Thyroid gland (tissue), 4 donors: ENCODE measurements around the gene SLC9A4. TPM values are rescaled to one million over a fixed set of nuclear protein-coding genes. Genes with fewer than 3 reads are reported as not detected.

Experiments used
- DNase-seq, 2 donors: peaks; one replicate each; pipeline ENCODE4 v3.0.0-alpha.2; 2019
- H3K27ac ChIP-seq, 3 donors: fragments of 200-600 bp; sonication (generic); 1 replicate in 2 of 3; 2 replicates in 1 of 3; pipeline ENCODE4 v1.5.1; 2016 to 2019; ENCODE audit warnings: mild to moderate bottlenecking in 1 of 3, moderate library complexity in 1 of 3
- H3K27me3 ChIP-seq: fragments of 200-600 bp; sonication (generic); one replicate; pipeline ENCODE4 v1.5.1; 2019
- H3K36me3 ChIP-seq, 2 donors: fragments of 200-600 bp; sonication (generic); one replicate each; pipeline ENCODE4 v1.5.1; 2016 to 2019
- H3K4me1 ChIP-seq, 2 donors: fragments of 200-600 bp; sonication (generic); one replicate each; pipeline ENCODE4 v1.5.1; 2017 to 2019
- H3K4me3 ChIP-seq, 3 donors: fragments of 200-600 bp; sonication (generic); replicated peaks in 1 of 3; 1 replicate in 2 of 3; 2 replicates in 1 of 3; pipeline ENCODE4 v1.5.1; 2016; ENCODE audit warnings: mild to moderate bottlenecking in 1 of 3
- H3K9me3 ChIP-seq: fragments of 200-600 bp; sonication (generic); one replicate; pipeline ENCODE4 v1.5.1; 2017
- CTCF ChIP-seq, 6 experiments: fragments of 200-600 bp in 3 of 6; fragments of 450-650 bp in 3 of 6; sonication (generic) in 3 of 6; IDR thresholded peaks; one replicate each; pipeline ENCODE4 v1.5.1; 2016 to 2019; ENCODE audit warnings: antibody characterized with exemption in 6 of 6, mild to moderate bottlenecking in 2 of 6, inconsistent platforms in 1 of 6, moderate library complexity in 1 of 6
- POLR2A ChIP-seq, 2 donors: fragments of 450-650 bp; IDR thresholded peaks; one replicate each; pipeline ENCODE4 v1.6.1; 2017; ENCODE audit warnings: antibody characterized with exemption in 2 of 2, mild to moderate bottlenecking in 2 of 2, moderate library complexity in 1 of 2
- WGBS, 2 donors: methylation state at CpG; one replicate each; pipeline ENCODE4 v1.1.5; 2017; 5-methylcytosine and 5-hydroxymethylcytosine counted together
- intact Hi-C: fragments of 100-400 bp; cut with DNase I; formaldehyde crosslinking; loops from one replicate; pipeline ENCODE4 v1.15.1; 2023
- total RNA-seq, 4 donors: library from RNA; depleted of rRNA; stranded (reverse); fragments of >200 nt; gene quantifications; one replicate each; pipeline ENCODE4 v1.2.3, GENCODE V29; 2016

Gene SLC9A4
- total RNA-seq, 4 donors from 2014 or later = not detected

GRCh38 chr2:102509749-102510148, 36.7 kb downstream of the SLC9A4 start:
- Histone ChIP-seq H3K27ac (no peak overlapping the region), H3K9me3 (no peaks in the 10 kb centered on the region), H3K4me1 (no peaks in the 10 kb centered on the region), H3K36me3 (no peaks in the 10 kb centered on the region), H3K27me3 (no peaks in the 10 kb centered on the region), H3K4me3 (no peak overlapping the region)
- intact Hi-C loops = no loop called here
- 73 to 85% methylated on average over 2 of the region's 2 CpGs for WGBS, 2 donors
- no peak for DNase-seq
- no peak for TF ChIP-seq POLR2A (IDR thresholded peaks at IDR 0.05)
- no peak for TF ChIP-seq CTCF (IDR thresholded peaks at IDR 0.05)

GRCh38 chr2:102510791-102511575, 38.0 kb downstream of the SLC9A4 start:
- Histone ChIP-seq H3K4me3 (no peak overlapping the region), H3K9me3 (no peaks in the 10 kb centered on the region), H3K27ac (no peak overlapping the region), H3K4me1 (no peaks in the 10 kb centered on the region), H3K36me3 (no peaks in the 10 kb centered on the region), H3K27me3 (no peaks in the 10 kb centered on the region)
- WGBS, 2 donors = 81 to 91% methylated on average over 2 of the region's 2 CpGs
- TF ChIP-seq POLR2A (IDR thresholded peaks at IDR 0.05) = no peak
- TF ChIP-seq CTCF (IDR thresholded peaks at IDR 0.05) = no peak
- no peak for DNase-seq
- intact Hi-C loops = no loop called here

GRCh38 chr2:102512161-102512560, 39.1 kb downstream of the SLC9A4 start:
- Histone ChIP-seq H3K36me3 (no peaks in the 10 kb centered on the region), H3K27ac (no peak overlapping the region), H3K4me3 (no peak overlapping the region), H3K27me3 (no peaks in the 10 kb centered on the region), H3K9me3 (no peaks in the 10 kb centered on the region), H3K4me1 (no peaks in the 10 kb centered on the region)
- intact Hi-C loops = no loop called here
- DNase-seq = no peak
- WGBS, 2 donors = 87 to 91% methylated on average over 4 of the region's 4 CpGs
- TF ChIP-seq CTCF (IDR thresholded peaks at IDR 0.05) (no peak), POLR2A (IDR thresholded peaks at IDR 0.05) (no peak)

GRCh38 chr2:102513355-102513939, 40.4 kb downstream of the SLC9A4 start:
- no peak for TF ChIP-seq POLR2A (IDR thresholded peaks at IDR 0.05)
- no peak for TF ChIP-seq CTCF (IDR thresholded peaks at IDR 0.05)
- Histone ChIP-seq H3K9me3 (no peaks in the 10 kb centered on the region), H3K27me3 (no peaks in the 10 kb centered on the region), H3K27ac (no peak overlapping the region), H3K4me3 (no peak overlapping the region), H3K4me1 (no peaks in the 10 kb centered on the region), H3K36me3 (no peaks in the 10 kb centered on the region)
- 94 to 97% methylated on average over 11 of the region's 11 CpGs for WGBS, 2 donors
- intact Hi-C loops = no loop called here
- DNase-seq = no peak

GRCh38 chr2:102514061-102514785, 41.2 kb downstream of the SLC9A4 start:
- 82 to 88% methylated on average over 7 of the region's 7 CpGs for WGBS, 2 donors
- Histone ChIP-seq H3K27ac (no peak overlapping the region), H3K27me3 (no peaks in the 10 kb centered on the region), H3K4me3 (no peak overlapping the region), H3K36me3 (no peaks in the 10 kb centered on the region), H3K9me3 (no peaks in the 10 kb centered on the region), H3K4me1 (no peaks in the 10 kb centered on the region)
- TF ChIP-seq CTCF (IDR thresholded peaks at IDR 0.05) = no peak
- no peak for TF ChIP-seq POLR2A (IDR thresholded peaks at IDR 0.05)
- intact Hi-C loops = no loop called here
- DNase-seq = no peak
